ENCODE data around the gene RIIAD1. TPM values are rescaled to one million over a fixed set of nuclear protein-coding genes. Genes with fewer than 3 reads are reported as not detected.
"Not testable (repeated sequence)": the region's sequence is repeated elsewhere in the genome, so short reads cannot be mapped to it uniquely, and the experiment has no call there.

The RIIAD1 gene
- polyA plus RNA-seq, 1 experiment: not detected

DNA sequence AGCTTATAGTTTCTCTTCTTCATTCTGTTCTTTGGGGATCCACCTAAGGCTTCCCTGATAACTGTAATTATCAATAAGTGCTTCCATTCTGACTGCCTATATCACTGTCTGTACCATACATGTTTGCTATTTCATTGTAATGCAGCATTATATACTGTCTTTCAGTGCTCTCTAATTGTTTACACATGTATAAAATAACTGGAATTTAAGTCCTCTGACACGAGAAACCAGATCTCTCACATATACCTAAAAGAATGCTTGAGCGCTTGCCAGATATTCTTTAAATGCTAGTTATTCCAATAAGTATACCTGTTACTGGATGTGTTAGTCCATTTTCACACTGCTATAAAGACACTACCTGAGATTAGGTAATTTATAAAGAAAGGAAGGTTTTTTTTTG, 39.4 kb upstream of the RIIAD1 start:
- DNase-seq (ENCODE audit: low read depth, low spot score): no peak
- POLR2A ChIA-PET: no interaction called here
- H3K27ac ChIP-seq (ENCODE audit: low read depth, low read length): no peak overlapping the region

DNA sequence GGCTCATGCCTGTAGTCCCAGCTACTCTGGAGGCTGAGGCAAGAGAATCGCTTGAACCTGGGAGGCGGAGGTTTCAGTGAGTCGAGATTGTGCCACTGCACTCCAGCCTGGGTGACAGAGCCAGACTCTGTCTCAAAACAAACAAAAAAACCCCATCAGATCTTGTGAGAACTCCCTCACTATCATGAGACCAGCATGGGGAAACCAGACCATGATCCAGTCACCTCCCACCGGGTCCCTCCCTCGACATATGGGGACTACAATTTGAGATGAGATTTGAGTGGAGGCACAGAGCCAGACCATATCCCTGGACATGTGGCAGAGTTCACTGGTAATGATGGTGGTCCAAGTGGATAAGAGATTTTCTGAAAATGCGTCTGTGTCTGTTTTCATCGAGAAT, 38.4 kb upstream of the RIIAD1 start:
- POLR2A ChIA-PET; CTCF ChIA-PET; H3K27me3 ChIP-seq (ENCODE audit: control insufficient read depth, insufficient read depth, low read length); DNase-seq (ENCODE audit: low read depth, low spot score); H3K9me3 ChIP-seq (ENCODE audit: control insufficient read depth, insufficient read depth, low read length); H3K4me3 ChIP-seq (ENCODE audit: low read depth, low read length); H3K27ac ChIP-seq (ENCODE audit: low read depth, low read length): not testable (repeated sequence)

More for the DNA sequence above, 39.4 kb upstream of the RIIAD1 start:
- H3K4me3 ChIP-seq (ENCODE audit: low read depth, low read length): no peak overlapping the region
- no peaks in the 10 kb centered on the region for H3K27me3 ChIP-seq (ENCODE audit: control insufficient read depth, insufficient read depth, low read length)
- no peak for TF ChIP-seq CTCF (IDR thresholded peaks at IDR 0.05; ENCODE audit: low read depth, low read length)
- H3K9me3 ChIP-seq (ENCODE audit: control insufficient read depth, insufficient read depth, low read length): no peaks in the 10 kb centered on the region
- CTCF ChIA-PET: interaction anchor here (0.6 to 2.2 kb wide), 2 partner anchors 10 to 11 kb away, joined by 3 to 9 read pairs; no protein-coding TSS in a partner anchor

- no peak for DNase-seq (ENCODE audit: low read depth, low spot score)
- no peak overlapping the region for H3K4me3 ChIP-seq (ENCODE audit: low read depth, low read length)
- no peaks in the 10 kb centered on the region for H3K9me3 ChIP-seq (ENCODE audit: control insufficient read depth, insufficient read depth, low read length)
- no peak for TF ChIP-seq CTCF (IDR thresholded peaks at IDR 0.05; ENCODE audit: low read depth, low read length)
- POLR2A ChIA-PET: no interaction called here
- H3K27me3 ChIP-seq (ENCODE audit: control insufficient read depth, insufficient read depth, low read length): no peaks in the 10 kb centered on the region
- CTCF ChIA-PET: interaction anchor here (0.5 to 2.4 kb wide), 2 partner anchors 9 to 189 kb away, joined by 3 to 8 read pairs; no protein-coding TSS in a partner anchor
- H3K27ac ChIP-seq (ENCODE audit: low read depth, low read length): no peak overlapping the region
Measured at GRCh38 chr1:151684128-151684527, 37.2 kb upstream of the RIIAD1 start.

DNA sequence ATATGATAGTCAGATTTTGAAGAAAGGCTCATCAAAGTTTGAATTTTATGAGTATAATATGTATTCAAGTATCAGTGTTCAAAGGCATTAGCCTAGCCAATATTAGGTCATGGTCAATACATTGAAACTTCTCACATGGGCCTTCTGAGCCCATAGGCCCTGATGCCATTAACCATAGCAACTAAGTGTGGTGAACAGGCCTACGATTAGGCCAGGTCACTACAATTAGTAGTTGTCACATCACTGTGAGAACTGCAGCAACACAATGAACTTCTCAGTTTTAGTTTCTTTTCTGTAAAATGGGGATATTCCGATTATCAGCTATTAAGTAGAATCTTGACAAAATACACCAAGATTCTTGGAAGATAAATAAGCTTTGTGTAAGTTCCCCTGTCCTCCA, 34.8 kb upstream of the RIIAD1 start:
- Histone ChIP-seq H3K27me3 (ENCODE audit: control insufficient read depth, insufficient read depth, low read length) (no peaks in the 10 kb centered on the region), H3K4me3 (ENCODE audit: low read depth, low read length) (no peak overlapping the region), H3K27ac (ENCODE audit: low read depth, low read length) (no peak overlapping the region), H3K9me3 (ENCODE audit: control insufficient read depth, insufficient read depth, low read length) (no peaks in the 10 kb centered on the region)
- DNase-seq (ENCODE audit: low read depth, low spot score): no peak
- POLR2A ChIA-PET: no interaction called here
- TF ChIP-seq CTCF (IDR thresholded peaks at IDR 0.05; ENCODE audit: low read depth, low read length): no peak
- CTCF ChIA-PET: interaction anchor here (1.1 kb wide), 1 partner anchor 20 kb away, joined by 3 read pairs; no protein-coding TSS in a partner anchor

DNA sequence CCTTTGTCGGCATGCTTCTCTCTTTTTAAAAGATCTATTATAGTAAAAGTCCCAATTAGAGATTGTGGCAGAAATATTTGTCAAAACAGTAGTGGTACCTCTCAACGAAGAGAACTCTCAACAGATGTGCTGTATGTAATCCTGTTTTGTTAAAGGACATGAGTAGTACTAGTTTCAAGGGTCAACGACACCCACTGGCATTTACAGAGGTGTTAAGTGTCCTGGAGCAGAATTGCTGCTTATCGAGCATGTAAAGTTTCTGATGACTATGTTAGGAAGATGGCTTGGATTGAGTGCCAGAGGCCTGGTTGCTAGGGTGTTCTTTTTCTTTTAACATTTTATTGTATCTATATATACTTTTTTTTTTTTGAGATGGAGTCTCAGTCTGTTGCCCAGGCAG, 31.8 kb upstream of the RIIAD1 start:
- Histone ChIP-seq H3K9me3 (ENCODE audit: control insufficient read depth, insufficient read depth, low read length) (no peaks in the 10 kb centered on the region), H3K4me3 (ENCODE audit: low read depth, low read length) (no peak overlapping the region), H3K27ac (ENCODE audit: low read depth, low read length) (no peak overlapping the region), H3K27me3 (ENCODE audit: control insufficient read depth, insufficient read depth, low read length) (no peaks in the 10 kb centered on the region)
- no peak for TF ChIP-seq CTCF (IDR thresholded peaks at IDR 0.05; ENCODE audit: low read depth, low read length)
- ChIA-PET CTCF (no interaction called here), POLR2A (no interaction called here)
- no peak for DNase-seq (ENCODE audit: low read depth, low spot score)
